Measurements from ENCODE around the gene NUP88.
"Not testable (repeated sequence)": the region's sequence is repeated elsewhere in the genome, so short reads cannot be mapped to it uniquely, and the experiment has no call there.

The NUP88 gene

DNA sequence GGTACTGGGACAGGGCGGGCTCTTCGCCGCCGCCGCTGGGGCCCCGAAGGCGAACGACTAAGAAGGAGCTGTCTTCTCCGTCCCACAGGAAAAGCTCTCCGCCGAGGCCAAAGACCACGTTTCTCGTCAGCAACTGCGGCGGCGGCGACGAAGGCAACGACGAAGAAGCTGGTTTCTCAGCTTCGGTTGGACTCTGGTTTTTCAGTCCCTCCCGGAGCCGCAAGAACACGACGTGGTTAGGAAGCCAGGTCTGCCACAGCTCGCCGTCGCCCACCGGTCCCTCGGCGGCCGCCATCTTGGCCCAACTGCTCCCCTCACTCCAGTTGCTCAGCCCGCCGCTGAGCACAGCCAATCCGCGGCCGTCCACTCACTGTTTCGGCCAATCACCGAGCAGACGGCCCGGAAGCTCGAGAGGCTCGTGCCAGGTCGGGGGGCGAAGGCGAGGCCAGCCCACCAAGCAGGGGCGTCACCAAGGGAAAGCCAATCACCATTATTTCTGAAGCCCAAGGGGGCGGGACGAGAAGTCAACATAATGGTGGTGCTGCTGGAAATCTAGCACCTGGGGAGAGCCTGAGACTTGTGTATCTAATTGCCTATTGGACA, at the start of gene NUP88:
NUP88 (minus strand) TSS at position 307 of the 603 bp plus-strand sequence; CDS start at position 295, 12 bp downstream.
- peak; percentile 83 for DNase-seq

DNA sequence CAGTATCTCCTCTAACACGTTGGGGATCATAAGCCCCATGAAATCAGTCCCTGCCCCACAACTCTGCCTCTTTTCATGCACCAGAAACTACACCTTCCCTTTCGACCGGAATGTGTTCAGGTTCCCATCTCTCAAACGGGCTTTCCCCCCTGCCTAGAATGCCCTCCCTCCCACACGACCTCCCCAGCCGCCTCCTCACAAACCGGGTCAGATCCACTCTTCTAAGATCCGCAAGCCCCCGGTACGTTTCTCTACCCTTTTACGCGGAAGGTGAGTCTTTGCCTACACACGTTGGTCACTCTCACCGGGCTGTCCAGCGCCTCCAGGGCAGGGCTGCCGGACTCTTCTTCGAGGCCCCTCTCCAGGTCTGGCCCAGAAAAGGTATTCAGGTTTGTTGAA, 48.6 kb upstream of the NUP88 start:
- DNase-seq: no peak

DNA sequence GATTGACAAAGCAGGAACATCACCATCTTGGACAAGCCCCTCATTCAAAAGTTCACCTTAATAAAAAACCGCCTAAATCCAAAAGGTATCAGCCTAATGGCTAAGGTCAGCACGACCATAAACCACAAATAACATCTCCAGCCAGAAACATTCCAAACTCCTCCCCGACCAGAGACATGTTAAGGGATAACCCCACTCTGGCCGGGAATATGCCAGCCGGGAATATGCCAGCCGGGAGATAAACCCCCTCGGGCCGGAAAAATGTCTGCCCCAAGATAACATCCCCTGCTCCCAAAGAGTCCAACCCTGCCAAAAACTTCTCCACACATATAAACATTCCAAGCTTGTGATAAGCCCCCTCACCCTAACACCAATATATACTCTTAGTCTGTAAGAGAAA, 48.0 kb upstream of the NUP88 start:
- DNase-seq: no peak

DNA sequence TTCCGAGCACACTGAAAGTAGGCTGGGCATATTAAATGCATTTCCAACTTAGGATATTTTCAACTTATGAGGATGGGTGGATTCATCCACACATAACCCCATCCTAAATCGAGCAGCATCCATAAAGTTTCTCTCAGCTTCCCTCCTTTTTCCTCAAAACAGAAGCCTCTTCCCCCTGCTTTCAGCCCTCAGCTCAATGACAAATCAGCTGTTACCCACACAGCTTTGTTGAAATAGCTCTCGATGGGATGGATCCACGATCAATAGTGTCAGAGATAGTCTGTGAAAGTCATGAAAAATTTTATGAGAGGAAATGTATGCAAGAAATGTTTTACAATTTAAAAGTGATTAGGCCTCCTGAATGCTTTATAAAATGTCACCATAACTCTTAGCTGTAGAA, 46.8 kb upstream of the NUP88 start:
- no peak for DNase-seq

DNA sequence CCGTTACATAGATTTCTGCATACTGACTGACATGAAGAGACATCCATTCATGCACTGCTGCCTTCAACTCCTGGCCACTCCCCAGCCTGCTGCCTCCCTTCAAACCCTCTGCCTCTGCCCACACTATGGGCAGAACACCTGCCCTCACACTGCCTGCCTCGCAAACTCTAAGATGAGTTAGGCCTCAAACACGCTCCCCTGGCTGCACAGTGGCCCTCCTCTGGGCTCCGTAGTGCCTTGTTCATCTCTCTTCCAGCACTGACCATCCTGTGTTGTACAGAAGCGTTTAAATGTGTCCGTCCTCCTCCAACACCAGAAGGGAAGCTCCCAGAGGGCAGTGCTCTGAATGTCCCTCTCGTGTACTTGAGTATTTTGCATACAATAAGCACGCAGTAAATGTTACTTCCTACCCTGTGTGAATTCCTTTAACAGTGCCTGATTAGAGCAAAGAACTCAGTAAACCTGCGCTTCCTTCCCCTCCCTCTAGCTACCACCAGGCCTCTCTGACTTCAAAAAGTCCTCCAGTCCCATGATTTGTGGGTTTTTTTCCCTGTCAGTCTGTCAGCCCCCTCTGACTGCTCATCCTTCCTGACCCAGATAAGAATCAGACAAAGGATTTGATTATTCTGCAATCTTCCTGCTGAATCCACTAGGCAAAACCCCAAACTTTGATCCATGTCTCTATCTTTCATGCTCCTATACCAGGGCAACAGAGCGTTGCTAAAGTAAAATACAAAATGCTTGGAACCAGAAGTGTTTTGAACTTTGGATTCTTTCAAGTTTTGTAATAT, 45.5 kb upstream of the NUP88 start:
- no peak for DNase-seq

DNA sequence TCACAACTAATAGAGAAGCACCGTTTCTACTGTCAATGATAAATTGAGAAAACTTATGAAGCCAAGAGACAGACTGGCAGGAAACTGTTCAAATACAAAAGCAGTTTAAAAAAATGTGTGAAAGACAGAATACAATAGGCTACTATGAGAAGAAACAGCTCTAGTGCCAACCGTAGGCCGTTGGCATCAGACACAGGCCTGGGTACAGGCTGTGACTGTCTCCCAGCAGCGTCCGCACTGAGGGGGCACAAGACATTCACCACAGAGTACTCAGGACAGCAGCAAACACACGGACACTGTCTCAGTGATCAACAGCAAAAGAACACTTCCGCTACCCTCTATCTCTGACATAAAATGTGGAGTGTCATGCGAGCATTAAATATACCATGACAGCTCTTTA, 27.3 kb upstream of the NUP88 start:
- DNase-seq: no peak

DNA sequence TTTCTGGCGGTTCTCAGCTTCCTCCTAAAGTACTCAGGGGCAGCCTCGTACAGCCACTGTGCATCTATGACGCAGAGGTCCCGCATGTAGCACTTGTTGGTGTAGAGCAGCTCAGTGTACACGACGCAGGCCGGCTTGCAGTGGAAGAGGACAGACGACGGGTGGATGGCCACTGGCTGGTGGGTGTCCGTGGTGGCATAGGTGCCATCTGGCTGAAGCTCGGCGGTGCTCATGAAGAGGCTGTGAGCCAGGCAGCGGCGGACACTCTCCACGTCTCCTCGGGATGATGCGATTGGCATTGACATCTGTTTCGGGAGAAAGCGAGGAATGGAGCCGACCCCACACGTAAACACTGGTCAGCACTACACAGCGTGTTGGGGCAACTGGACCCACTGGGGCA, 24.7 kb upstream of the NUP88 start:
- no peak for DNase-seq

DNA sequence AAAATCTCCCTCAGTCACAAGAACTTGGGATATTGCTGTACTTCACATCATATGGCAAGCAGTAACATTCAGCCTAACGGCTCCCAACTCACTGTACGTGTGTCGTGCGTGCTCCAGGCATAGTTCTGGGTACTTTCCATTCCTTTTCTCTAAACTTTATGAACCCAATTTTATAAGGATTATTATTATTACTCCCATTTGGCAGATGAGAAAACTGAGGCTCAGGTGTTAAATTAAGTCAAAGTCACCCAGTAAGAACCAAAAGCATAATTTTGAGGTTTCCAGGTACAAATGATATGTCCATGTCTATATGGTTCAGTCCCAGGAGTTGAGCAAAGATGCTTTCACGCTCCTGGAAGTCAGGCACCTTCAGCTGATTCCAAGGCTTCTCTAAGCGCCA, 24.3 kb upstream of the NUP88 start:
- DNase-seq: no peak

DNA sequence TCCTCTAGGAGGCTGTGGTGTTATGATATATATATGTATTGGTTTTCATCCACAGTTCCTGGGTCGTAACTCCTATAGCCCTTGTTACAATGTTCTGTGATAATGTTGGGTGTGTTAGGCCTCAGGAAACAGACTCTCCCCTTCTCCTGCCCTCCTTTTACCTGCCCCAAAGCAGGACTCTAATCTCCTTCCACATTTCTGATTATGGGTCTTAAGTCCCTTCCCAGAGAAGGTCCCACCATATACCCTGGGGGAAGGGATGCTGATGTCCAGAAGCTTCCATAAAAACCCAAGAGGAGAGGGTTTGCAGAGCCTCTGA, 19.9 kb upstream of the NUP88 start:
- DNase-seq: no peak

DNA sequence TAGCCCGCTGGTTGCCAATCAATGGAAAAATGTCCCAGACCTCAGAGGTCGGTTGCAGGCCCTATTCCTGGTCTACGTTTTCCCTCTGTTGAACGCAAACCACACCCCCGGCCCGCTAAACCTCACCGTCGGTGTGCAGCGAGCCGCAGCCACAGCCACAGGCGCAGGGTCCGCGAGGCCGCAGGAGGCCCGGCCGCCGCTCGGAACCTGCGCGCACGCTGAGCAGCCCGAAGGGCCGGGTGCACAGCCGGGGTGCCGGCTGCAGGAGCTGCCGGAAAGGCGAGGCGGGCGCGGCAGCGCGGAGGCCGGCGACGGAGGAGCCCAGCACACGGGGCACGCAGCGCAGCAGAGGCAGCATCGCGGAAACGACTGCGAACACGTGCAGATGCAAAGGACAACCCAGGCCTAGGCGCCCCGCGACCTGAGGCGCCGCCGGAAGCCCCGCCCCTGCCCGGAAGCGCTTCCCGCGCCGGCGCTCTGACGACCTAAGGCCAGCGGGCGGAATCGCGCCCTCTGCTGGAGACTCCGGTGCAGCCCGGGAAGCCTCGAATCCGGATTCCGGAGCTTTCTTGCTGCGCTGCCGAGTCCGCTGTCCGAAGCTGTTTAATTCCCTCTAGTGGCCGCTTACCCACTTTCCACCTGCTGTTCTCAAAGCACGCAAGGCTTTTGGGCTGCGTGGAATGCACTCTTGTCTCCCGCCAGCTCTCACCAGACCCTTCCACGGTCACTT, 19.4 kb upstream of the NUP88 start, which contains the start of gene C1QBP:
C1QBP (minus strand) TSS at position 440 of the 730 bp plus-strand sequence; CDS start at position 358, 82 bp downstream.
- peak; percentile 60 for DNase-seq

DNA sequence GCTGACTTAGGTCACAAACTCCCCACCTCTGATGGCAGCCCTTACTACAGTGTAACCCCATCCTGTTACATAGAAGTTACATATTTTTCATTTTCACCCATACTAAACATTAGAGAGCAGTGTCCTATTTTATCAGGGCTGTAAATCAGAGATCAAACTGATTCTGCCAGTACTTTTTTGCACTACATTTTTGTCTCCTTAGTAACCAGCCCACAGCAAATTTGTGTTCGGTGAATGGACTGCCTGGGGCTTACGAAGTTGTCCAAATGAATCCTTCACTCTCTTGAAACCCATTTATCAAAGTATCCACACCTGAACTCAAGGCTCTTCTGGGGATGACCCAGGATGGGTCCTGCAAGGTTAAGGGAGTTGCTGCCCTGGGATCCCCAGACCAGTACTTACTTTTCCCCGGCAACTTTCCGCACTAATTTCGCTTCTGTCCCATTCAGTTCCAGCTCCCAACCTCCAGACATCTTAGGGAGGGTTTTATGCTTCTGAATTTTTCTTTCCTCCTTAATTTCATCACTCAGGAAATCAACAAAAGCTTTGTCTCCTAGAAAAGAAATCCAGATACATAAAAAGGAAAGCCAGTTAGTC, 18.4 kb upstream of the NUP88 start:
- no peak for DNase-seq

DNA sequence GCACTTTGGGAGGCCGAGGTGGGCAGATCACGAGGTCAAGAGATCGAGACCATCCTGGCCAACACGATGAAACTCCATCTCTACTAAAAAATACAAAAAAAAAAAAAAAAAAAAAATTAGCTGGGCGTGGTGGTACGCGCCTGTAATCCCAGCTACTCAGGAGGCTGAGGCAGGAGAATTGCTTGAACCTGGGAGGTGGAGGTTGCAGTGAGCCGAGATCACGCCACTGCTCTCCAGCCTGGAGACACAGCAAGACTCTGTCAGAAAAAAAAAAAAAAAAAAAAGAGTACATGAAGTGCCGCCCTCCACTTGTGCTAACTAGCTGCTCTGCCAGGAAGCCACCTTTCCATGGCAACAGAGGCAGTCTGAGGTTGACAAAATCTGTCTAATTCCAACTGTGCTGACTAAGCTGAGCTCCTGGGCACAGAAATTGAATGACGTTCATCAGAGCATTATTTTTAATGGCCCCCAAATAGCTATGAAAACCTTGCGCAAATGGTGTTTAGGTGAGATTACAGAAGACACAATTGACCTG, 16.4 kb upstream of the NUP88 start:
- DNase-seq: not testable (repeated sequence)

DNA sequence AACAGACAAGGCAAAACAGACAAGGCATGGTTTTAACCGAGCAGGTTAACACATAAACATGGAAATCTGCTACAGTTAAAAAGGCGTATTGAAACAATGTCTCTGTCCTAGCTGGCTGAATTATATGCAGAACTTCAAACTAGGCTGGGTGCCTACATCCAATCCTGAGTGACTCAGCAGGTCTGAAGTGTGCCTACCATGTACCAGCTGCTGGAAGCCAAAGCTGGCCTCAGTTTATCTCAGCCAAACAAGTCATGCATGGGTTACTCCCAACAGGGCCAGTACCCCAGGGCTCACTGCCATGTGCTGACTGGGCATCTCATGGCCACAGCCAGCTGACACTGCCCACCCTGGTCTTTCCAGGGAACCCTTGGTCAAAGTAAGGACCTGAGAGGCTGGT, 15.5 kb upstream of the NUP88 start:
- no peak for DNase-seq

DNA sequence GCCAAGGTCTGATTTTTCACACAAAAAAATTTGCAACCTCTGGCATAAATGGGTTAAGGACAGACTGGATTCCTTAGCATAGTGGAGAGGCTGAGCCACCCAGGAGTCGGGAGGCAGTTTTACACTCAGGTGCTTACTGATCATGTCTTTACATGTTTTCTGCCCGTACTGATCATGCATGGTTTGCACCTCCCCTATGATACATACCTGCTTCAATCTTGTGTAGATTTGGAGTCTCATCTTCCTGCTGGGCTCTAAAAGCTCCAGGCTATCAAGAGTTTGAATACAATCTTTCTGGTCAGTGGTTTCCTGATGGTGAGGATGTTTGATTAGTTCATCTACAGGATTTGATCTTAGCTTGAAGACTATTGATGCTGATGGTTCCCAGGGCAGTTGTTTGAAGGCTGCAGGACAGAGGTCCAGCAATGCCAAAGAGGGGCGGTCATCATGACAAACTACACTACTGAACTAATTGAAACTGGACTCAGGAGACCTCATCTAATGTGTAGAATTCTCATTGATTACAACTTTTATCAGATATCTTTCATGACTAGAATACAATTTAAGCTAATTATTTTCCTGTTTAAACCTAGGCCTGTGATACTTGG, 12.6 kb upstream of the NUP88 start:
- no peak for DNase-seq

DNA sequence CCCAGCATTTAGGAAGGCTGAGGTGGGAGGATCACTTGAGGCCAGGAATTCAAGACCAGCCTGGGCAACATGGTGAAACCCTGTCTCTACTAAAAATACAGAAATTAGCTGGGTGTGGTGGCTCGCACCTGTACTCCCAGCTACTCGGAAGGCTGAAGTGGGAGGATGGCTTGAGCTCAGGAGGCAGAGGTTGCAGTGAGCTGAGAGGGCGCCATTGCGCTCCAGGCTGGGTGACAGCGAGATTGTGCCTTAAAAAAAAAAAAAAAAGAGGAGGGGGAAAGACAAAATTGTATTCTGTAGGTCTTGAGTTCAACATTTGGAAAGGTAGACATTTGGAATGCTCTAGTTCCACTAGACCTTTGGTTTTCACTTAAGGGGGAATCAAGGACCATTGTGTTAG, 11.8 kb upstream of the NUP88 start:
- not testable (repeated sequence) for DNase-seq

DNA sequence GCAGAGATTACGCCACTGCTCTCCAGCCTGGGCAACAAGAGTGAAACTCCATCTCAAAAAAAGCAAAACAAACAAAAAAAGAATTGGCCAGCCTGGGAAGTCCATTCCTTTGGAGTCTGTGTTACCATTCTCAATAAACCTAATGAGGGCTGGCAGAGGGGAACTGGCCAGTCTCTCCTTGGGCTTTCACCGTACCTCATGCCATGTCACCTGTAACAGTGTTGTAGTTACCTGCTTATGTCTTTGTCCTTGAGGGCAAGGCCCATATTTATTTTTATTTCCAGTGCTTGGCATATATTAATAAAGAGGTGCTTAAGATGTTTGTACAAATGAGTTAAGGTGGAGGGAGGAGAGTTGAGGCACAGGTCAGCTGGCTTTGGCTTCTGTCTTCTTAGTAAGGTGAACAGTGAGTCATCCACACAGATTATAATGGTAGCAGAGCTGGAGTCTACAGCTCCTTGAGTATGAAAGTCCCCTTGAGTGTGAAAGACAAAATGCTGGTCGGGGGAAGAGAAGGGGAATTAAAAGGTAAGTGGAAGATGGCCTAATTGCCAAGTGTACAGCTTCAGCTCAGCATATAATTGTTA, 11.0 kb upstream of the NUP88 start:
- DNase-seq: no peak

DNA sequence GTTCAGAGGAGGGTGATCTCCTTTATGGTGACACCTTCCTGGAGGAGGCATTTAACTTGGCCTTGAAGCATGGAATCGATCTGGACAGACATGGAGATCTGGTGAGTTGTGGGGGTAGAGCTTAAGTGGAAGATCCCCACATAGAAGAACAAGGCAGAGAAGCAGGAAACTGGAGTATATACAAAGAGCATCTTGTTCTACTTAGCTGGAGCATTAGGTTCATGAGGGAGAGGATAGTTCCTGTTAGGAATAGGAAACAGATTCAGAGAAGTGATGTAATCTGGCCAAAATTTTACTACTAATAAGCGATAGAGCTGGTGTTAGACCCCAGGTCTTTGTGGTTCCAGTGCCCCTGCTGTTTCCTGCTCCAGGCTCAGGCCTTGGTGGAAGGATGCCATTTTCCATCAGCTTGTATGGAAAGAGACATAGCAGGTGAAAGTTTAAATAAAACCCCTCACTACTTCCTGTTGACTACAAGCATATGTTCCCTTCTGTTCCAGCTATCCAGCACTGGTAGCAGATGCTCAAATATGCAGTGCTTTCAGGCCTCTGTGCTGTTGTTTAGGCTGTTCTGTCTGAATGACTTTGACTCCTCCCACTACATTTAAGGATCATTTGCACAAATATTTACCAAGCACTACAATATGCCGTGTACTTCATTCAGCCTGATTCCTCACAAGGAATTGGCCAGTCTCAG, 9.9 kb upstream of the NUP88 start:
- DNase-seq: peak; percentile 1

DNA sequence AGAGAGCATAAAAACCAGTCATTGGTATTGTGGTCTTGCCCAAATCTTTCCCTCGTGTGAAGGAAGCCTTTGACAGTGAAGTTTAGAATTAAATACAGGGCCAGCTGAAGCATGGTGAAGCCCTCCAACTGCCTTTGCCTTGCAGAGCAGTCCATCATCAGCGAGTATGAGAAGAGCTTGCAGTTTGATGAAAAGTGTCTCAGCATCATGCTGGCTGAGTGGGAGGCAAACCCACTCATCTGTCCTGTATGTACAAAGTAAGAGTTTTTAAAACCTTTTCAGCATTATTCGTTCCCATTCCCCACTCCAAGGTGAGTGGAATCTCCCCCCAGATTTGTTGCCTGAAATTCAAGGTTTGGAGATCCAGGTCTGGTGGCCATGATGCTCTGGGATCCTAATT, 6.4 kb upstream of the NUP88 start:
- no peak for DNase-seq

DNA sequence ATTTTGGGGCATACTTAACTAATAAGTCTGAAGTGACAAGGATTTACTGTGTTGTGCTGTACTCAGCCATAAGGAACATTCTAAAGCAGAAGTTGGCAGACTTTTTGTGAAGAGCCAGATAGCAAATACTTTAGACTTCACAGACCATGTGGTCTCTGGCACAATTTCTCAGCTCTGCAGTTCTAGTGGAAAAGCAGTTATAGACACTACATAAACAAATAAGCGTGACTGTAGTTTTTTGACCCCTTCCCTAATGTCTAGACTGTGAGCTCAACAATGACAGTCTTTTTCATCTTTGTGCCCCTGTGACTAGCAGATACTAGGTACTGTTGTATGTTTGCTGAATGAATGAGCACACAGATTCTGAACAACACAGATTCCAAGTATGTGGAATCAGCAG, 5.4 kb upstream of the NUP88 start:
- DNase-seq: no peak

DNA sequence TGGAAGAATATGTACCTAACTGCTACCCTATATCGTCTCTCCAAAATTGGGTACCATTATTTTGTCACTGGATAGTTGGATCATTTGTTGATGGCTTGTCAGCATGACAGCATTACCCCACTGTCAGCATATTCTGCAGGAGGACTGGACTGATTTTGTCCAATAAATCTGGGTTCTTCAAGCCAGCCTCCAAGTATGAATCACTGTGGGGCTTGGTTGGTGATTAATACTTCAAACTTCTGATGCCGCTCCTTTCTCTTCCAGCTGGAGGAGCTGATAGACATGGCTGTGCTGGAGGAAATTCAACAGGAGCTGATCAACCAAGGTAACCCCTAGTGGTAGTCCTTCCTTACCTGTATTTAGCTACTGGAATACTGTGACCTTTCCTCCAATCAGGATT, 3.0 kb upstream of the NUP88 start:
- no peak for DNase-seq

DNA sequence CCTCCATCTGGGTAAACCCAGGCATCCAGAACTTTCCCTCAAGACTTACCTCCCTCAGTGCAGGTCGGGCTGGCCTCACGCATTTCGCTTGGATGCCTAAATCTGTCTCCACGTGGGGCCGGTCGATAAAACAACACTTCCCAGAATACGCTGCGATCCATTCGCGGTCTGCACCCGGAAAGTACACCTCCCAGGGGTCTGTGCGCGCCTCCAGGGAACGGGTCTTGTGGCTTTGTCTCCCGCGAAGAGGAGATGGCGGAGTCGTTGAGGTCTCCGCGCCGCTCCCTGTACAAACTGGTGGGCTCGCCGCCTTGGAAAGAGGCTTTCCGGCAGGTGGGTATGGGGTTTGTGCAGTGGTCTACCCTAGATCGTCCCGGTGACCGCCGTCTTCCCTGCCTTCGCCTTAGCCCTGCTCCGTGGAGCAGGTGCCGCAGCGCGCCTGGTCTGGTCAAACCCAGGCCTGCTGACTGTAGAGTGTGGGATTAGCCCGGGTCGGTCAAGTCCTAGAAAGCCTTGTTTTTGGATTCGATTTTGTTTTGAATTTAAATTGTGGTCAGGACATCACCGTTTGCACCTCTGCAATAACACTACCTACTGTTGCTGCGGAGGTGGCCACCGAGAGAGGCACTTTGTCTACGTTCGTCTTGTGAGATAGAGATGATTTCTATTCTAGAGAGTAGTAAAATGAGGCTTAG, 644 bp upstream of the NUP88 start, which contains the start of gene RPAIN:
RPAIN (plus strand) TSS at position 224 of the 695 bp plus-strand sequence; CDS start at position 253, 29 bp downstream.
- DNase-seq: no peak

Data from DMS153 (cell line).